Fibroblast of skin of right biceps (primary cell): ENCODE measurements around the gene IL1RN.

ENCODE experiments used
- DNase-seq: peaks from one replicate; pipeline ENCODE4 v3.0.0-alpha.2; 2013

The IL1RN gene

DNA sequence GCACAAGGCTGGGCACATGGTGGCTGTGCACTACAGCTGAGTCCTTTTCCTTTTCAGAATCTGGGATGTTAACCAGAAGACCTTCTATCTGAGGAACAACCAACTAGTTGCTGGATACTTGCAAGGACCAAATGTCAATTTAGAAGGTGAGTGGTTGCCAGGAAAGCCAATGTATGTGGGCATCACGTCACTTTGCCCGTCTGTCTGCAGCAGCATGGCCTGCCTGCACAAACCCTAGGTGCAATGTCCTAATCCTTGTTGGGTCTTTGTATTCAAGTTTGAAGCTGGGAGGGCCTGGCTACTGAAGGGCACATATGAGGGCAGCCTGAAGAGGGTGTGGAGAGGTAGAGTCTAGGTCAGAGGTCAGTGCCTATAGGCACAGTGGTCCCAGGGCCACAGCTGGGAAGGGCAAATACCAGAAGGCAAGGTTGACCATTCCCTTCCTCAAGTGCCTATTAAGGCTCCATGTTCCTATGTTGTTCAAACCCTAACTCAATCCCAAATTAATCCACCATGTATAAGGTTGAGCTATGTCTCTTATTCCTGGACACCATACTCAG is 2.2 kb downstream of the IL1RN start:
- DNase-seq = no peak

DNA sequence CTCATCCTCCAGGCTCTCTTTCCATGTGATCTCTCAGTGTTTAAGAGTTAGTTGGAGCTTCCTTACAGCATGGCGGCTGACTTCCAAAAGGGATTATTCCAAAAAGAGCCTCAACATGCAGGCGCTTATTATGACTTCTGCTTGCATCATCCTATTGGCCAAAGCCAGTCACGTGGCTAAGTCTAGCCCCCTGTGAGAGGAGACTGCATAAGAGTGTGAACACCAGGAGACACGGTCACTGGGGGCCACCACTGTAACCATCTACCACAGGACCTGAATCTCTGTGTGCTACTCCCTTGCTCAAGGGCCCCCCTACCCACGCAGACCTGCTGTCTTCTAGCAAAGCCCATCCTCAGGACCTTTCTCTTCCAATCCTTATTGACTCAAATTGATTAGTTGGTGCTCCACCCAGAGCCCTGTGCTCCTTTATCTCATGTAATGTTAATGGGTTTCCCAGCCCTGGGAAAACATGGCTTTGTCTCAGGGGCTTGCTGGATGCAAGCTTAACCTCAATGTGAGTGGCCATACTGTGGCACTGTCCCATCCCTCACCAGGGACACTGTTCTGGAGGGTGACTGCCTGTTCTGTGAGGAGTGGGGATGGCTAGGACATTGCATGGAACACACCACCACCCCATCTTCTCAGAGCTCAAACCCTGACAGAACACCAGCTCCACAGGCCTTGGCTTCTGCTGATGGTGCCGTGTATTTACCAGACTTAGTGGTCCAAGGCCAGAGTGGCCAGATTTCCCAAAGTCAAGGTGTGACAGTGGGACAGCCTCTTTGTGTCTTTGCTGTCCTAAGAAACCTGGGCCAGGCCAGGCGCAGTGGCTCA is 4.2 kb downstream of the IL1RN start:
- DNase-seq = no peak

GRCh38 chr2:113132414-113133021 is 5.1 kb downstream of the IL1RN start:
- no peak for DNase-seq

DNA sequence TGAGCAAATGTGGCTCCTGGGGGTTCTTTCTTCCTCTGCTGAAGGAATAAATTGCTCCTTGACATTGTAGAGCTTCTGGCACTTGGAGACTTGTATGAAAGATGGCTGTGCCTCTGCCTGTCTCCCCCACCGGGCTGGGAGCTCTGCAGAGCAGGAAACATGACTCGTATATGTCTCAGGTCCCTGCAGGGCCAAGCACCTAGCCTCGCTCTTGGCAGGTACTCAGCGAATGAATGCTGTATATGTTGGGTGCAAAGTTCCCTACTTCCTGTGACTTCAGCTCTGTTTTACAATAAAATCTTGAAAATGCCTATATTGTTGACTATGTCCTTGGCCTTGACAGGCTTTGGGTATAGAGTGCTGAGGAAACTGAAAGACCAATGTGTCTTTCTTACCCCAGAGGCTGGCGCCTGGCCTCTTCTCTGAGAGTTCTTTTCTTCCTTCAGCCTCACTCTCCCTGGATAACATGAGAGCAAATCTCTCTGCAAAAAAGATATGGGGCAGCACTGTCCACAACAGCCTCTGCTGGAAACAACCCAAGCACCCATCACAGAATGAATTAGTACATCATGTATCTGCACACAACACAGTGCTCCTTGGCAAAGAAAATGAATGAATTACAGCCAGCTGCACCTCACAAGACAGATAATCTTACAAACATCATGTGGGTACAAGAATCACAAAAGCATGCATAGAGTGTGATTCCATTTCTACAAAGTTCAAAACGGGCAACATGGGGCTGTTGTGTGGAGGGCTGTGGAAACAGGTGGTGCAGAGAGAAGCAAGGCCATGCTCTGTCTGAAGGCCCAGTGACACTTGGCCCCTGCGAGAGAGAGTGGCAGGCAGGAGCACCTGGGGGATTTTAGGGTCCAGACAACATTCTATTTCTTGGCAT is 6.6 kb downstream of the IL1RN start:
- DNase-seq = peak; percentile 34

DNA sequence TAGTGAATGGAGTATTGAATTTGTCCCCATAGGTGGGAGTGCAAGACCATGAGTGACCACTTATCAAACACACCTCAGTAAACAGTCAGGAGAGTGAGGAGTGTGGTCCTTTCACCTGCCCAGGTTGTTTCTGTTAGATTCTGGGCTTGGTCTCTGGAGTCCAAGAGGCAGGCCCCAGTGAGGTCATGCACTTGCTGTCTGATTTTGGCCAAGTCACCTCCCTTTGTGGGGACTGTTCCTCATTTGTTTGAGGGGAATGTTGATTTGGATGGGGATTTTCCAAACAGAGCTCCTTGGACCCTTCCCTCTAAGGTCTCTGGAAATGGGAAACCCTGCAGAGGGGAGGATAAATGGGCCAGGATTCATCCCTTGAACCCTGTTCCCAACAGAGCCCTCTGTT is 7.3 kb downstream of the IL1RN start:
- DNase-seq = no peak

- no peak for DNase-seq
These were observed 7.9 kb downstream of the IL1RN start for GRCh38 chr2:113135317-113135716.

DNA sequence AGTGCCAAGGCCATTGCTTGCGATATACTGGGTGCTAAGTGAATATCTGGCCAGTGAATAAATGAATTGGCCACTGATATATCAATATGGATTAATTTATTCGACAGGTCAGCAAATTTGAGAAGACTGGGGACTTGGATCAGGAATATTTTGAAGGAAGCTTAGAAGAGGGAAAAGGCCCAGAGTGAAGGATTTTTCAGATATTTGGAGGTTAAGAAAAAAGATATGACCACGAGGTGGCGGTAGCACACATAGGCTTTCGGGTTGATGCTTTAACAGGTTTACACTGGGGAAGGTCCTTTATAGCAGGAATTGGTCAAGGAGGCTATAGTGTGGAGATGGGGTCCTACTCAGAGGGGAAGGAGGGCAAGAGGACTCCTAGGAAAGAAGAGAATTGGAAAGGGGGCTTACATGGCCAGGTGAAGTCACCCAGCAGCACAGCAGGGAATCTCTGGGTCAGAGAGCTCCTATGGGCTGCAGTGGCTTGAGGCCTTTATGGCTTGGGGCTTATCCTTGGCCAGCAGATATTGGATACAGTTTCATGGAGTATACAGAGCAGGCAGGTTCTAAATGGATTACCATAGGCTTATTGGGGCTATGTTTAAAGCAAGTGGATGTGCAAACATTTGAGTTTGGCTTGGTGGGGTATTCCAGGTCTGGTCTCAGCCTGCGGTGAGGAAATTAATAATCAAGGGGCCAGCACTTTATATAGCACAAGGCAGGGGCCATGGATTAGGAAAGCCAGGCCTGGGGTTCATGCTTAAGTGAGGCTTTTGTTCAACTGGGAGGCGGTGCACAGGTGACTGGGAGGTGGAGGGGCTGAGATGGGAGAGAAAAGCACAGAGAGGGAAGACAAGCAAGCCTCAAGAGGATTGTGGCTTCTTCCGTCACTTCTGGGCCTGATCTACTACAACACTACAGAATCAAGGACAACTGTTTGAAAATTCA is 9.7 kb downstream of the IL1RN start:
- peak; percentile 35 for DNase-seq

- DNase-seq = no peak
These were observed 10.4 kb downstream of the IL1RN start for GRCh38 chr2:113137827-113138226.

- peak; percentile 64 for DNase-seq
These were observed 11.3 kb downstream of the IL1RN start for GRCh38 chr2:113138428-113139322.

- no peak for DNase-seq
These were observed 14.1 kb downstream of the IL1RN start for GRCh38 chr2:113141451-113141850.

DNA sequence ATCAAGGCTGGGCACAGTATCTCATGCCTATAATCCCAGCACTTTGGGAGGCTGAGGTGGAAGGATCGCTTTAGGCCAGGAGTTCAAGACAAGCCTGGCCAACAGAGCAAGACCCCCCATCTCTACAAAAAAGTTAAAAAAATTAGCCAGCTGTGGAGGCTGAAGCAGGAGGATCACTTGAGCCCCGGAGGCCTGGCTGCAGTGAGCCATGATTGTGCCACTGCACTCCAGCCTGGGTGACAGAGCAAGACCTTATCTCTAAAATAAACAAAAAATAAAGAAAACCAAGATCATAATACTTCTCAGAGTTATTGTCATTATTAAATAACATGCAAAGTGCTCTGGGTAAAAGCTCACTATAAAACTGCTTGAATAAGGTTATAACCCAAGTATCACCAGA is 14.9 kb downstream of the IL1RN start:
- no peak for DNase-seq

DNA sequence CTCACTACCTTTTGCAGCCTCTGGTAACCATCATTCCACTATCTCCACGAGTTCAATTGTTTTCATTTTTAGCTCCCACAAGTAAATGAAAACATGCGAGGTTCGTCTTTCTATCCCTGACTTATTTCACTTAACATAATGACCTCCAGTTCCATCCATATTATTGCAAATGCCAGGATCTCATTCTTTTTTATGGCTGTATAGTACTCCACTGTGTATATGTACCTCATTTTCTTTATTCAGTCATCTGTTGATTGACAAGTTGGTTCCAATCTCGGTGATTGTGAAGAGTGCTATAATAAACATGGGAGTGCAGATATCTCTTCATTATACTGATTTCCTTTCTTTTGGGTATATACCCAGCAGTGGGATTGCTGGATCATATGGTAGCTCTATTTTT is 16.9 kb downstream of the IL1RN start:
- DNase-seq = no peak

DNA sequence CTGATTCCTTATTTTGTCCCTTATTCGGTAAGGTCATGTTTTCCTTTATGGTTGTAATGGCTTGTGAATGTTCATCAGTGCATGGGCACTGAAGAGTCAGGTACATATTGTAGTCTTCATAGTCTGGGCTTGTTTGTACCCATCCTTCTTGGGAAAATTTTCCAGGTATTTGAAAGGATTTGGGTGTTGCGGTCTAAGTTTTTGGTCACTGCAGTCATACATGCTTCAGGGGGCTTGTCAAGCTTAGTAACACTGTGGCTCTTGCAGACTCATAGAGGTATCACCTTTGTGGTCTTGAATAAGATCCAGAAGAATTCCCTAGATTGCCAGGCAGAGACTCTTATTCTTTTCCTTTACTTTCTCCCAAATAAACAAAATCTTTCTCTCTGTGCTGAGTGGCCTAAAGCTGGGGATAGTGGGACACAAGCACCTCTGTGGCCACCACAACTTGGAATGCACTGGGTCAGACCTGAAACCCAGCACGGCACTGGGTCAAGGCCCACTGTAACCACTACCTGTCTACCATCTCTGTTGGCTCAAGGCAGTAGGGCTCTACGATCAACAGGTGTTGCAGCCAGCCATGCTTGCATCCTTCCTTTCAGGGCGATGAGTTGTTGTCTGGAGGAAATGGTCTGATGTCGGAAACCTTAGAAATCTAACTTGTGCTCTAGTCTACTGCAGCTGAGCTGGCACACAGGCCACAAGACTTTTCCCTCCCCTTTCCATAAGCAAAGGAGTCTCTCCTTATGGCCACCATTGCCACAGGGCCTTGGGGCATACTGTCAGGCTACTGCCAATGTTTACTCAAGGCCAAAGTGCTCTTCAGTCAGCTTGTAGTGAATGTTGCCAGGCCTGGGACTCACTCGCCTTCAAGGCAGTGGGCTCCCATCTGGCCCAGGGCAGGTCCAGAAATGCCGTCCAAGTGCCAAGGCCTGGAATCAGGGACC is 21.5 kb downstream of the IL1RN start:
- no peak for DNase-seq

- DNase-seq = no peak
These were observed 22.3 kb downstream of the IL1RN start for GRCh38 chr2:113149553-113150257.

- DNase-seq = no peak
These were observed 22.8 kb downstream of the IL1RN start for GRCh38 chr2:113150258-113150601.

DNA sequence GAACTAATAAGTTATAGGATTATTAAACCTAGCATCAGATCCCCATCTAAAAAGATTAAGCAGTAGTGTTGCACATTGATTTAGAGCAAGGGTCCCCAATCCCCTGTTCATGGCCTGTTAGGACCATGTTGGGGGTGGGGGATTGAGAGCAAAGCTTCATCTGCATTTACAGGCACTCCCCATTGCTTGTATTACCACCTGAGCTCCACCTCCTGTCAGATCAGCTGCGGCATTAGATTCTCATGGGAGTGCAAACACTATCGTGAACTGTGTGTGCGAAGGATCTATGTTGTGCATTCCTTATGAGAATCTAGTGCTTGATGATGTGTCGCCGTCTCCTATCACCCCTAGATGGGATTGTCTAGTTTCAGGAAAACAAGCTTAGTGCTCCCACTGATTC is 27.9 kb downstream of the IL1RN start:
- DNase-seq = no peak

DNA sequence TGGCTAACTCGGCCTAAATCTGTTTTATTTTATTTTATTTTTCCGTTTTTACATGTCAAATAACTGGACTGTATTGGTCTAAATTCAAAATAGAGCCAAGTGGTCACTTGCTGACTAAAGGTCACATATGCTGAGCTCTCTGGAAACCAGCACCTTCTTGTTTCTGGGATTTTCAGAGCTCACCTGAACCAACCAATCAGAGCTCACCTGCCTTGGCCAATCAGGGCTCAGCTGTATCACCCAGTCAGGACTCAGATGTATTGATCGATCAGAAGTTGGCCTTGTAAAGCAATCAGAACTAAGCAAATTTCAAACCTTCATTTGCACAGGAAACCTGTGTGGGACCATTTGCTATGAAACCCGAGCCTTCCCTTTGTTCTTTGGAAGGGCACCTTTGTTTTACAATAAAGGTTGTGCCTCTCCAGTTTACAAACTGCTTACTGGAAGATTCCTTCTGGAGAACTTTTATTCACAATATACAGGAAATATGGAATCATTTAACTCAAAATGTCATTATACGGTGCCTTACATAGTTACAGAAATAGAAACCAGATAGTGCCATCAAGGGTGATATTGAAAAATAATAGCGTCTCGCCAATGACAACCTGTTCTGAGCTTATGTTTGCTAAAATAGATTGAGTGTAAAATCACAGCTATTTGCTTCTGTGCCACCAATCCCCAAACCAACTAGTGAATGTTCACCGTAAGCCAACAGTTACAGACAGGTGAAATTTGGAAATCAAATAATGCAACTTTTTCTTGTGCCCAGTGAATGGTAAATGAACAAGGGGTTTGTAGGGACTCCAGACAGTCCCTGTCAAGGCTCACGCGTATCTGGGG is 29.1 kb downstream of the IL1RN start:
- no peak for DNase-seq
